AG08396 (cell line): Measurements from ENCODE around the gene SLC23A2.

Experiments used
- DNase-seq: peaks from one replicate; pipeline ENCODE4 v3.0.0; 2012; ENCODE audit warnings: low spot score, mixed read lengths

The SLC23A2 gene

GRCh38 chr20:4813863-4814695 is 187.2 kb downstream of the SLC23A2 start:
- no peak for DNase-seq

- no peak for DNase-seq
Measured at GRCh38 chr20:4813076-4813862, 188.0 kb downstream of the SLC23A2 start.

- DNase-seq = no peak
Measured at GRCh38 chr20:4812641-4813075, 188.7 kb downstream of the SLC23A2 start.

GRCh38 chr20:4812216-4812615 is 189.1 kb downstream of the SLC23A2 start:
- no peak for DNase-seq

- DNase-seq = no peak
Measured at GRCh38 chr20:4811661-4812181, 189.6 kb downstream of the SLC23A2 start.

GRCh38 chr20:4811257-4811656 is 190.1 kb downstream of the SLC23A2 start:
- no peak for DNase-seq

GRCh38 chr20:4810426-4811019 is 190.8 kb downstream of the SLC23A2 start:
- DNase-seq = no peak

- DNase-seq = no peak
Measured at GRCh38 chr20:4809707-4810106, 191.6 kb downstream of the SLC23A2 start.

GRCh38 chr20:4808872-4809271 is 192.4 kb downstream of the SLC23A2 start:
- peak; percentile 50 for DNase-seq

GRCh38 chr20:4805663-4806449 is 195.5 kb downstream of the SLC23A2 start:
- DNase-seq = no peak

GRCh38 chr20:4802527-4802926 is 198.8 kb downstream of the SLC23A2 start:
- no peak for DNase-seq
